ENCODE data around the gene SPINK4.

GRCh38 chr9:33234511-33235467, 5.2 kb upstream of the SPINK4 start:
- TF ChIP-seq EZH2 (IDR thresholded peaks at IDR 0.05) (no peak), POLR2A (IDR thresholded peaks at IDR 0.05; ENCODE audit: borderline replicate concordance, extremely low read depth, insufficient read depth, insufficient read length) (no peak)

Data from HCT116 (cell line).